Duodenal mucosa (tissue), 2 donors: Measurements from ENCODE around the gene CYP4F8.
"Not testable (repeated sequence)": the region's sequence is repeated elsewhere in the genome, so short reads cannot be mapped to it uniquely, and the experiment has no call there.

Experiments used
- H3K27ac ChIP-seq: one replicate; pipeline ENCODE4 v1.7.0; 2013; ENCODE audit warnings: low read depth, low read length
- H3K27me3 ChIP-seq, 2 donors: one replicate each; pipeline ENCODE4 v1.7.0; 2013; ENCODE audit warnings: low read length in 2 of 2, control low read depth in 1 of 2; ENCODE audit not compliant: insufficient read depth in 2 of 2, control insufficient read depth in 1 of 2
- H3K36me3 ChIP-seq, 2 donors: one replicate each; pipeline ENCODE4 v1.7.0; 2013; ENCODE audit warnings: low read length in 2 of 2, control low read depth in 1 of 2; ENCODE audit not compliant: insufficient read depth in 2 of 2, control insufficient read depth in 1 of 2
- H3K4me1 ChIP-seq, 2 donors: one replicate each; pipeline ENCODE4 v1.7.0; 2013; ENCODE audit warnings: low read length in 2 of 2, control low read depth in 1 of 2; ENCODE audit not compliant: insufficient read depth in 2 of 2, control insufficient read depth in 1 of 2
- H3K4me3 ChIP-seq, 2 donors: one replicate each; pipeline ENCODE4 v1.7.0; 2013; ENCODE audit warnings: low read length in 2 of 2, low read depth in 1 of 2
- H3K9ac ChIP-seq, 2 donors: one replicate each; pipeline ENCODE4 v1.7.0; 2013; ENCODE audit warnings: low read length in 2 of 2, low read depth in 1 of 2
- H3K9me3 ChIP-seq, 2 donors: one replicate each; pipeline ENCODE4 v1.7.0; 2013; ENCODE audit warnings: low read length in 2 of 2, control low read depth in 1 of 2; ENCODE audit not compliant: control insufficient read depth in 1 of 2

CYP4F8 gene

DNA sequence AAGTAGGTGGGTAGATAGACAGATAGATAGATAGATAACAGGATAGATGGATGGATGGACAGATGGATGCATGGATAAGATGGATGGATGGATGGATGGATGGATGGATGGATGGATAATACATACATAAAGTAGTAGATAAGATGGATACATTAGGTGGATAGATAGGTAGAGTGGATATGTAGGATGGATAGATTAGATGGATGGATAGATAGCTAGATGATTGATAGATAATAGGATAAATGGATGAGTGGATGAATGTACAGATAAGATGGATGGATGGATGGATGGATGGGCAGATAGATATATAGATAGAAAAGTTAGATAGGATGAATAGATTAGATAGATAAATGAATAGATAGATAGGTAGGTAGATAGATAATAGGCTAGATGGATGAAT, 27.8 kb downstream of the CYP4F8 start:
- Histone ChIP-seq H3K4me1 (peaks cover 31 to 33% of the 10 kb centered on the region in 2 donors), H3K9ac (no peak overlapping the region), H3K9me3 (peaks cover 0 to 3% of the 10 kb centered on the region in 2 donors), H3K36me3 (no peaks in the 10 kb centered on the region), H3K27ac (no peak overlapping the region), H3K27me3 (no peaks in the 10 kb centered on the region), H3K4me3 (no peak overlapping the region)

- Histone ChIP-seq H3K27ac (no peak overlapping the region), H3K9ac (no peak overlapping the region), H3K36me3 (no peaks in the 10 kb centered on the region), H3K27me3 (no peaks in the 10 kb centered on the region), H3K9me3 (peaks cover 0 to 3% of the 10 kb centered on the region in 2 donors), H3K4me1 (peaks cover 31 to 33% of the 10 kb centered on the region in 2 donors), H3K4me3 (no peak overlapping the region)
Measured at GRCh38 chr19:15643387-15643786, 28.4 kb downstream of the CYP4F8 start.

- H3K9ac ChIP-seq: no peak overlapping the region
- H3K4me1 ChIP-seq: peaks cover 31 to 32% of the 10 kb centered on the region in 2 donors
Measured at GRCh38 chr19:15644066-15644741, 29.2 kb downstream of the CYP4F8 start.

DNA sequence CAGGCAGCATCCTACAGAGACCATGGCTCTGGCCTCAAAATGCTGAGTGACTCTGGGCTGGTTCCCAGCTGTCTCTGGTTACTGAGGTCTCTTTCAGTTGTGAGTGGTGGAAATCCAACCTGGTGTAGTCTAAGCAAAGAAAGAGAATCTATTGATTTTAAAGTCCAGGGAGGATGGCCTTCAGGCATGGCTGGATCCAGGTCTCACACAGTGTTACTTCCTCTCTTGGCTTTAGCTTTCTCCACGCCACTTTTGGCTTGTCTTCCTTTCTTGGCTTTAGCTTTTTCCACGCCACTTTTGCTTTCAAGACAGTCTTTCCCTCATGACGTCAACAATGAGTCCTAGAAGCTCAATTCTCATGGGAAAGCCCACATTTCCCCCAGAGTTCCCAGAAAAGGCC, 29.8 kb downstream of the CYP4F8 start:
- H3K9me3 ChIP-seq: peaks cover 0 to 3% of the 10 kb centered on the region in 2 donors
- no peak overlapping the region for H3K27ac ChIP-seq
- peaks cover 25 to 26% of the 10 kb centered on the region in 2 donors for H3K4me1 ChIP-seq
- H3K27me3 ChIP-seq: no peaks in the 10 kb centered on the region
- H3K4me3 ChIP-seq: no peak overlapping the region
- no peak overlapping the region for H3K9ac ChIP-seq
- H3K36me3 ChIP-seq: no peaks in the 10 kb centered on the region

More at GRCh38 chr19:15644066-15644741, 29.2 kb downstream of the CYP4F8 start:
- Histone ChIP-seq H3K27ac (no peak overlapping the region), H3K4me3 (no peak overlapping the region), H3K36me3 (no peaks in the 10 kb centered on the region), H3K9me3 (peaks cover 0 to 3% of the 10 kb centered on the region in 2 donors), H3K27me3 (no peaks in the 10 kb centered on the region)

GRCh38 chr19:15649526-15649925, 34.5 kb downstream of the CYP4F8 start:
- Histone ChIP-seq H3K27ac (no peak overlapping the region), H3K9ac (no peak overlapping the region), H3K9me3 (peaks cover 0 to 3% of the 10 kb centered on the region in 2 donors), H3K4me3 (no peak overlapping the region), H3K4me1 (no peaks in the 10 kb centered on the region), H3K27me3 (no peaks in the 10 kb centered on the region), H3K36me3 (no peaks in the 10 kb centered on the region)

- H3K9ac ChIP-seq, H3K36me3 ChIP-seq, H3K4me1 ChIP-seq, H3K27me3 ChIP-seq, H3K4me3 ChIP-seq, H3K27ac ChIP-seq, H3K9me3 ChIP-seq: not testable (repeated sequence)
Measured at GRCh38 chr19:15650123-15650522, 35.1 kb downstream of the CYP4F8 start.

DNA sequence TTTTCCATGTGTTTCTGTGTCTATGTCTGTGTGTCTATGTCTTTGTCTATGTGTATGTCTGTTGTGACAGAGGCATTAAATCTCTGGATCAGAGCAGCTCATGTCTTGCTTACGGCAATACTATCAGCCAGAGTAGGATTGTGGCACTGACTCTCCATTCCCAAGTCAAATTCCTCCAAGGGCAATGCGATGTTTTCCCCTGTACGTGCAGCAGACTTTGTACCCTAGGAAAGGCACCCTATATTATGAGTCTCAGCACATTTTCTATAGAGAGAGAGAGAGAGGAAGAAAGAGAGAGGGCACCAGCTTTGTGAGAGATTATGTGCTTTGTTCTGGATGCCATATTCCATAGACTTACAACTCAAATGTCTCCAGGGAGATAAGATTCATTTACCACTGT, 36.8 kb downstream of the CYP4F8 start:
- Histone ChIP-seq H3K4me1 (no peaks in the 10 kb centered on the region), H3K27me3 (no peaks in the 10 kb centered on the region), H3K4me3 (no peak overlapping the region), H3K9me3 (peaks cover 0 to 3% of the 10 kb centered on the region in 2 donors), H3K9ac (no peak overlapping the region), H3K36me3 (no peaks in the 10 kb centered on the region), H3K27ac (no peak overlapping the region)

- Histone ChIP-seq H3K9ac (no peak overlapping the region), H3K4me1 (no peaks in the 10 kb centered on the region), H3K9me3 (peaks cover 0 to under 1% of the 10 kb centered on the region in 2 donors), H3K36me3 (no peaks in the 10 kb centered on the region), H3K4me3 (no peak overlapping the region), H3K27ac (no peak overlapping the region), H3K27me3 (no peaks in the 10 kb centered on the region)
Measured at GRCh38 chr19:15652559-15653278, 37.7 kb downstream of the CYP4F8 start.

GRCh38 chr19:15656467-15656866, 41.4 kb downstream of the CYP4F8 start:
- H3K4me1 ChIP-seq: no peaks in the 10 kb centered on the region
- H3K36me3 ChIP-seq: no peaks in the 10 kb centered on the region
- H3K4me3 ChIP-seq: no peak overlapping the region
- no peaks in the 10 kb centered on the region for H3K27me3 ChIP-seq
- no peak overlapping the region for H3K27ac ChIP-seq
- no peaks in the 10 kb centered on the region for H3K9me3 ChIP-seq
- no peak overlapping the region for H3K9ac ChIP-seq

GRCh38 chr19:15663247-15663646, 48.2 kb downstream of the CYP4F8 start:
- Histone ChIP-seq H3K27me3 (no peaks in the 10 kb centered on the region), H3K4me1 (peaks cover 7 to 9% of the 10 kb centered on the region in 2 donors), H3K27ac (no peak overlapping the region), H3K36me3 (no peaks in the 10 kb centered on the region), H3K4me3 (no peak overlapping the region), H3K9me3 (no peaks in the 10 kb centered on the region), H3K9ac (no peak overlapping the region)
